Measurements from ENCODE around the gene PIGV.

PIGV gene

DNA sequence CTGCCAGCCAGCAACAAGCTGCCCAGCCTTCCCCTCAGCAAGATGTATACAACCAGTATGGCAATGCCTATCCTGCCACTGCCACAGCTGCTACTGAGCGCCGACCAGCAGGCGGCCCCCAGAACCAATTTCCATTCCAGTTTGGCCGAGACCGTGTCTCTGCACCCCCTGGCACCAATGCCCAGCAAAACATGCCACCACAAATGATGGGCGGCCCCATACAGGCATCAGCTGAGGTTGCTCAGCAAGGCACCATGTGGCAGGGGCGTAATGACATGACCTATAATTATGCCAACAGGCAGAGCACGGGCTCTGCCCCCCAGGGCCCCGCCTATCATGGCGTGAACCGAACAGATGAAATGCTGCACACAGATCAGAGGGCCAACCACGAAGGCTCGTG, 13.3 kb upstream of the PIGV start:
- DNase-seq (ENCODE audit: low spot score) = no peak

DNA sequence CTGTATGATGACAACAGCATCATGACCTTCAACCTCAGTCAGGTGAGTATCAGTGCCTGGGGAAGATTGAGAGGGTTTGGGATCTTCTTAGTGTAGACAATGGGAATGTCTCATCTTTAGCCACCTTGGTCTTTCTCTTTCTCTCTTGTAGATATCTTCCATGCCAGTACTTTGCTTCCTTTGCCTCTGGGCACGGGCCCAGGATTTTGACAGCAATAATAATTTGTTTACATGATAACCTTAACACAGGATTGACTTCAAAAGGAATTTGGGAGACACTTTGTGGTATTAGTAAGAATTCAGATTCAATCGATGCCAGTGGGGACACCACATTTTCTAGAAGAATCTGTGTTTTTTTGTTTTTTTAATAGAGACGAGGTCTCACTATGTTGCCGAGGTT, 12.1 kb upstream of the PIGV start:
- DNase-seq (ENCODE audit: low spot score) = no peak

GRCh38 chr1:26779098-26779668, 8.6 kb upstream of the PIGV start:
- no peak for DNase-seq (ENCODE audit: low spot score)

- no peak for DNase-seq (ENCODE audit: low spot score)
These were observed 7.3 kb upstream of the PIGV start for GRCh38 chr1:26780344-26780957.

DNA sequence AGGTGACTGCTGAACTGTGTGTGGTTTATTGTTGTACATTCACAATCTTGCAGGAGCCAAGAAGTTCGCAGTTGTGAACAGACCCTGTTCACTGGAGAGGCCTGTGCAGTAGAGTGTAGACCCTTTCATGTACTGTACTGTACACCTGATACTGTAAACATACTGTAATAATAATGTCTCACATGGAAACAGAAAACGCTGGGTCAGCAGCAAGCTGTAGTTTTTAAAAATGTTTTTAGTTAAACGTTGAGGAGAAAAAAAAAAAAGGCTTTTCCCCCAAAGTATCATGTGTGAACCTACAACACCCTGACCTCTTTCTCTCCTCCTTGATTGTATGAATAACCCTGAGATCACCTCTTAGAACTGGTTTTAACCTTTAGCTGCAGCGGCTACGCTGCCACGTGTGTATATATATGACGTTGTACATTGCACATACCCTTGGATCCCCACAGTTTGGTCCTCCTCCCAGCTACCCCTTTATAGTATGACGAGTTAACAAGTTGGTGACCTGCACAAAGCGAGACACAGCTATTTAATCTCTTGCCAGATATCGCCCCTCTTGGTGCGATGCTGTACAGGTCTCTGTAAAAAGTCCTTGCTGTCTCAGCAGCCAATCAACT, 6.4 kb upstream of the PIGV start:
- DNase-seq (ENCODE audit: low spot score) = no peak

DNA sequence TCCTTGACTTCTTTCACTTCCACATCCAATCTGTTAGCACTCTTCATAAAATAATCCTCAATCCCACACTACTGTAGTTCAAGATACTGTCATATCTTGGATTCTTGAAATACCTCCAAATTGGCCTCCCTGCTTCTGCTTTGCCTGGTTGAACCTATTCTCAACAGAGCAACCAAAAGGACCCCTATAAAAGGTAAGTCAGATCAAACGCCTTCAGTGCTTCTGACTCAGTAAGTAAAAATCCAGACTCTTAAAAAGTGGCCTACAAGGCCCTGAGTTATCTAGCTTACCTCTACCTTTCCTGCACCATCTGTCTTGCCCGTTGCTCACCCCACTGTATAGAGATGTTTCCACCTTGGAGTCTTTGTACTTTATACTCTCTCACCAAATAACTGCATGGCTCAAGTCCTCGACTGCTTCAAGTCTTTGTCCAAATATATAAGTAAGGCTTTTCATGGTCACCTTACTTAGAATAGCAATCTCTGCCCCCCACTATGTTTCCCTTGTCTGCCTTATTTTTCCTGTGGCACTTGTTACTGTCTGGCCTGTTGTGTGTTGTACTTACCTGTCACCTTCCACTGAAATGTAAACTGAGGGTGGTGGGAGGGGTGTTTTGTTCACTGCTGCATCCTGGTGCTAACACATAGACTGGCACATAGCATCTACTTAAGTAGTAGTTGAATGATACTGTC, 5.1 kb upstream of the PIGV start:
- no peak for DNase-seq (ENCODE audit: low spot score)

GRCh38 chr1:26783646-26784022, 4.1 kb upstream of the PIGV start:
- no peak for DNase-seq (ENCODE audit: low spot score)

GRCh38 chr1:26784023-26784871, 3.5 kb upstream of the PIGV start:
- DNase-seq (ENCODE audit: low spot score) = peak; percentile 60

- DNase-seq (ENCODE audit: low spot score) = no peak
These were observed 2.9 kb upstream of the PIGV start for GRCh38 chr1:26784886-26785285.

DNA sequence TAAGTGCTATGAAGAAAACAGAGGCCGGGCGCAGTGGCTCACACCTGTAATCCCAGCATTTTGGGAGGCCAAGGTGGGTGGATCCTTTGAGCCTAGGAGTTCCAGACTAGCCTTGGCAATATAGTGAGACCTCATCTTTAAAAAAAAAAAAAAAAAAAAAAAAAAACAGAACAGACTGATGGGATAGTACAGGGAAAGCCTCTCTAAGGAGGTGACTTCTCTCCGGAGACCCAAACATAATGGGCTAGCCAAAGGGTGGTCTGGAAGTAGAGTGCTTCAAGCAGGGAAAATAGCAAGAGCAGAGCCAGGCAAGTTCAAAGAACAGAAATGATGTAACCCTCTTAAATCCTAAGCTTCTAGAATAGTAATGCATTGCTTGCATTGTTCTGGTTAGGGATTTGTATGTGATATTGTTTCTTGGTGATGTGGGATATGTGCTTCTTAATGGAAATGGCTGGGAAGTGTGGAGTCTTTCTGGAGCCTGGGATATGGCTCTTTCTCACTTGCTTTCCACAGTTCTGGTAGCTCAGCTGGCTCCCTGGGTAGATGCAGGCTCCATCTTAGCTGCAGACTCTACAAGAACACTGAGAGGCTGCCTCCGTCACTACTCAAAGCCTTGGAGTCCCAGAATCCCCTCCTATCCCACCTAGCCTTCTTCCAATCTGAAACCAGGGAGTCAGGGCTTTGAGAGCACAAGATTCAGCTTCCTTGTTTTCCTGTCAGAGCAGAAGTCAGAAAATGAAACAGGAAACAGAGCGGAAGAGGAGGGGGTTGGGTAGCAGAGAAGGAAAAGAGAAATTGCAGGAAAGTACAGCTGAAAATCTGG, 1.9 kb upstream of the PIGV start:
- no peak for DNase-seq (ENCODE audit: low spot score)

DNA sequence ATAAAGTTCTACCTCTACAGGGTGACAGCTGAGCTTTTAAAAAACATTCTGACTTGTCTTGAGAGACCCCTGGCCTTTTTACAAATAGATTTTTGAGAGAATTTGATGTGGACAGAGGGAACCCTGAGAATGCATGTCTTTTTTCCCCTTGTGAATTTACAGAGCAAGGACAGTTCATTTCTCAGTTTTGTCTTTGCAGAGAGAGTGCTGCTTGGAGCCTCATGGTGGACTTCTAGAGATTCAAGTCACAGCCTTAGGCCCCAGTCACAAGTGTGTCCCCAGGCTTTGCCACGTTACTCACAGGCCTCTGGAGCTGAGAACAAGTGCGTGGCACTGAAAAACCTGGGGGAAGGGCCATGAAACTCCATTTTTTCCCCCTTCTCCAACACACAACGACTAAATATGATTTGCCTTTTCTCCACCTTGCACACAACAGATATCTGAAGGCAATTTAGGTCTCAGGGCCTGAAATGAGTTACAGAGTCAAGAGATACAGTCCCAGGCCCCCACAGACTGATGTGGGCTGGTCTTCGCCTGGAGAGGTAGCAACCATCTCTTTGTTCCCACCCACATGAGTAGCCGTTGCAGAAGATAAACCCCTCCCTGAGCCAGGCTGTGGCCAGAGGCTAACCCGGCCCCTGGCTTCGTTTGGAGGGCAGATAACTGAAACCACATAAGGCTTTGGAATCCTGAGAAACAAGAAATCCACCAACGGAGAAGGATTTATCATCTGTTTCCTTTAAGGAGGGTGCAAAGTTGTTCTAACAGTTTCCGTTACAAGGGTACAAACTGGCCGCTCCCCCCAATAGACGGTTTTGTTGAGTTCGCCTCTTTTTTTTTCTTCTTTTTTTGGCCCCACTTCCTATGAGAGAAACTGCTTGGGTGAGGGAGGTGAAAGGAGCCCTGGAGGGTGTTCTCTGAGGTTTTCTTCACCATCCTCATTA, 1.0 kb upstream of the PIGV start:
- DNase-seq (ENCODE audit: low spot score) = peak; percentile 72

GRCh38 chr1:26787381-26787705, 407 bp upstream of the PIGV start:
- no peak for DNase-seq (ENCODE audit: low spot score)

- DNase-seq (ENCODE audit: low spot score) = no peak
These were observed 700 bp downstream of the PIGV start for GRCh38 chr1:26788515-26788785.

DNA sequence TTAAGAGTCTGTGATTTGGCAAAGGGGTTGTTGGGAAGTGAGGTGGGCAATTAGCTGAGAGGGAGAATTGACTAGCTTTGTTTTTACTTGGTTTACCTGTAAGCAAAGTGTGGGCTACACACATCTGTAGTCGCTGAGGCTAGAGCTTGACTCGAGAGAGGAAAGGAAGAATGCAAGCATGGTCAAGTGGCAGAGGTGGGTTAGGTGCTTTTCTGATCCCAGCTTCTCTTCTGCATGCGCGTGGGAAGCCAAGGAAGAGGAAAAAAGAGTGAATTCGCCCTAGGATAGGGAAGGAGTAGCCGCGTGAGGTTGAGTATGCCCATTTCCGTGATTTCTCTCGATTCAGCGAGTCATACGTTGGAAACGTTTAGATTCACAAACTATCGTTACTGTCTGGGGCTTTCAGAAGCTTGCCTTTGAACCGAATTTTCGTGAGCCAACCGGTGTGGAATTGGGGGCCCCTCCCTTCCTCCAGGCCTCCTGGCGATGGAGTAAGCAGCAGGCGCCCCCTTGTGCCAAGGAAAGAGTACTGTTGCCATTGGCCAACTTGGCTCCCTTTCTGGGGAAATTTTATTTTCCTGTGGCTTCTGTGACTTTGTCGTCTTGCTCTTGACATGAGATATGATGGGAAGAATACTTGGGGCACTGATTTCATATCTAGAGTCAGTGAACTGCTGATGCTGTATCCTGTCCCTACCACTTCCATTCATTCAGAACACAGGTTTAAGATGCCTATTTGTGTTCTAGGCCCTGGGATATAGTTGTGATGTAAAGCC, 1.3 kb downstream of the PIGV start:
- peak; percentile 92 for DNase-seq (ENCODE audit: low spot score)

DNA sequence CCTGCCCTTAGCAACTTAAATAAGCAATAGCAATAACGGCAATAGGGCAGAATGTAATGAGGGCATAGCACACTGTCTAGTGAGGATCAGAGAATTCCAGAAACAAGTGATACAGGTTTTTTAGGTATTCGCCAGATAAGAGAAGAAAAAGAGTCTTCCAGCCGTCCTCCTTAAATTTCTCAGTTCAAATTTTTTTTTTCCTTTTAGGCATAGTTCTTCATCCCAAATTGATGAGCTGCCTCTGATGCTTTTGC, 1.8 kb downstream of the PIGV start:
- DNase-seq (ENCODE audit: low spot score) = no peak

GRCh38 chr1:26789931-26790330, 2.2 kb downstream of the PIGV start:
- DNase-seq (ENCODE audit: low spot score) = no peak

GRCh38 chr1:26790551-26790953, 2.8 kb downstream of the PIGV start:
- DNase-seq (ENCODE audit: low spot score) = no peak

GRCh38 chr1:26791148-26791547, 3.4 kb downstream of the PIGV start:
- DNase-seq (ENCODE audit: low spot score) = no peak

- DNase-seq (ENCODE audit: low spot score) = peak; percentile 46
These were observed 3.9 kb downstream of the PIGV start for GRCh38 chr1:26791626-26792025.

GRCh38 chr1:26792924-26793323, 5.2 kb downstream of the PIGV start:
- no peak for DNase-seq (ENCODE audit: low spot score)

Measured in hematopoietic multipotent progenitor cell treated with erythropoietin and hydrocortisone succinate and interleukin-3 and kit ligand, for 17 days (in vitro differentiated cells).